NCI-H187 (cell line): ENCODE measurements around the gene CHRDL1.

ENCODE experiments used
- DNase-seq, 2 experiments: peaks; one replicate each; lab custom pipeline; 2025; lab: John Stamatoyannopoulos, UW

The CHRDL1 gene

DNA sequence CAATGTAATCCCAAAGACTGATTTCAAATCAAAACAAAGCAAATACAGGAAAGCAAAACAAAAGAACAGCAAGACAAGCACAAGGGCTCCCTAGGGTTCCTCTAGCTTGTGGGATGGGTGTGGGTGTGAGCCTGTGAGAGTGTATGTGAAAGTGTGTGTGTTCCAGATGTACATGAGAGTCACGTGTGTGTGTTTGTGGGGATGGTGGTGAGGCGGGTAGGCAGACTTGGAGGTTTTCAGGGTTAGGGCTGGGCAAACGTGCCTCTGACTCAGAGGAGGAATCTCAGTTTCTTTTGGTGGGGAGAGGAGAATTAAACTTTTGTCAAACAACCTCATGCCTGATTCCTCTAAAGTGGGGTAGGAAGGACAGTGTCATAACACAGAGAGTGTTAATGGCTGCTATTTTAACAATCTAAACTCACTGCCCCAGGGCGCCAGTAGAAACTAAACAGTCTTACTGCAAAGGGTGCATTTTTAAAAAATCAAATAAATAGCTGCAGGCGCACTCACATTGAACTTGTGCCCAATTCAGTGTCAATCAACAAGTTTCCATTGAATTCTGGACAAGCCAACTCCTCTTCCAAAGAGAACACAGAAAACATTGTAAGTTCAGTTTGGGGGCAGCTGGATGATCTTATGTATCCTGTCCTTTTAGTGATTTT is 51.8 kb downstream of the CHRDL1 start:
- no peak for DNase-seq

- DNase-seq: no peak
Observed at GRCh38 chrX:110741213-110741796, 54.3 kb downstream of the CHRDL1 start.

GRCh38 chrX:110734894-110735541 is 60.6 kb downstream of the CHRDL1 start:
- no peak for DNase-seq

GRCh38 chrX:110734271-110734670 is 61.3 kb downstream of the CHRDL1 start:
- DNase-seq: no peak

DNA sequence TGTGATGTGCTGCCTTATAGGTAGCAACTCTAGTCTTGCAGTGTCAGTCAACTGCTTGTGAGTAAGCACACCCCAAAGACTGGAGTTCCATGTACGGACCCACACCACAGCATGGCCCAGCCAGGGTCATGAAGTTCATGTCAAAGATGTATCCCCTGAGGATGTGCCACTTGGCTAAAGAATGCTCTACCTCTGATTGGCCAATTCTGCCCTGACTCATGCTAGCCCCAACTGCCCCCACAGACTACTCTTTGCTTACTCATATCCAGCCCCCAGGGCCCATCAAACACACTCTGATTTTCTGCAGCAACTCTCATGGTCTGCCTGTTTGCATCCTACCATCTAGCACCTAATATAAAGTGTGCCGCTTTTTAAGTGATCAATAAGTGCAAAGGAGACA is 62.5 kb downstream of the CHRDL1 start:
- DNase-seq: no peak

- no peak for DNase-seq
Observed at GRCh38 chrX:110732266-110732665, 63.4 kb downstream of the CHRDL1 start.

GRCh38 chrX:110723844-110724243 is 71.8 kb downstream of the CHRDL1 start:
- no peak for DNase-seq

DNA sequence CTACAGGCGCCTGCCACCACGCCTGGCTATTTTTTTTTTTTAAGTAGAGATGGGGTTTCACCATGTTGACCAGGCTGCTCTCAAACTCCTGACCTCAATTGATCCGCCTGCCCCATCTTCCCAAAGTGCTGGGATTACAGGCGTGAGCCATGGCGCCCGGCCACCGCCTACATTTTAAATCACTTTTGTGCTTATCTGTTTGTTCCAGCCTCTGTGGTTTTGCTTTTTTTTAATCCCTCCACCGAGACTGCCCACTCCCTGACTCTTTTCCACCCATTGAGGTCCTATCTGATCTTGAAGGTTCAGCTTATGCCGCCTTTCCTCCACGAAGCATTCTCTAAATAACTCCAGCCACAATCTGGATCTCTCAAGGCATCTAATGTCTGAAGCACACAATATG is 73.5 kb downstream of the CHRDL1 start:
- DNase-seq: no peak

- DNase-seq: no peak
Observed at GRCh38 chrX:110713666-110714065, 82.0 kb downstream of the CHRDL1 start.

- DNase-seq: no peak
Observed at GRCh38 chrX:110706446-110706845, 89.2 kb downstream of the CHRDL1 start.

- no peak for DNase-seq
Observed at GRCh38 chrX:110703641-110704040, 92.0 kb downstream of the CHRDL1 start.

- DNase-seq: no peak
Observed at GRCh38 chrX:110699109-110699508, 96.5 kb downstream of the CHRDL1 start.

DNA sequence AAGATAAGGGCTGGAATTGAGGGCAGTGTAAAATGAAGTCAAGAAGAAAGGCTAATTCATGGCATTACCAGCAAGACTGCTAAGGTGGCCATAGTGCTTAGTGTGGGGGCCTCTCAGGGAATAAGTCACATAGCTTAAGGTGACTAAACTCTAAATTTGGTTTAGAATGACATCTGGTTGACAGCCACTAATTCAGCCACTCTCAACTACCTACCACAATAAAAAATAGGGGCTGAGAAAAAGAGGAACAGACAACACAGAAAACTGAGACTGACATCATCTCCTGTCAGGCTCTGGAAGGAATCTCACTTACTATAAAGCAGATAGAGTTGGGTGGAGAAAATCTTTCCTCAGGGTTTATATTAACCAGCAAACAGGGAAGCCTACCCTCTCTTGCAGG is 96.9 kb downstream of the CHRDL1 start:
- DNase-seq: no peak

DNA sequence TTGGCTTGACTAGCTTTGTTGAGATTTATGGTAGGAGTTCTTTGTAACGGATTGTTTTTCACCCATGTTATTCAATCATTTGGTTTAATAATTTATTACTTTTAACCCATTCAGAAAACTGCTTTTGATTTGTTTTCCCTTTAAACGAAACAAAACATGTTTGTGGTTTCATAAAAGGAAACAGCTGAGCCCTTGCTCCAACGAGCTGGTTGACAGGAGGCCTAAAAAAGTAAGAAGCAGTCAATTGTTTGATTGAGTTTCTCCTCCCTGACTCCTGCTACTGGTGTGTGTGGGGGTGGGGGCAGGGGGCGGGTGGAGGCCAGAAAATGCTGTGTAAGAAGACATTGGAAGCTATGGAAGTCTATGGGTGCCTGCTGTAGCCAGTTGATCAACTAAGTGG is 102.8 kb downstream of the CHRDL1 start:
- no peak for DNase-seq

- no peak for DNase-seq
Observed at GRCh38 chrX:110691446-110691845, 104.2 kb downstream of the CHRDL1 start.

GRCh38 chrX:110684653-110685052 is 111.0 kb downstream of the CHRDL1 start:
- DNase-seq: no peak

DNA sequence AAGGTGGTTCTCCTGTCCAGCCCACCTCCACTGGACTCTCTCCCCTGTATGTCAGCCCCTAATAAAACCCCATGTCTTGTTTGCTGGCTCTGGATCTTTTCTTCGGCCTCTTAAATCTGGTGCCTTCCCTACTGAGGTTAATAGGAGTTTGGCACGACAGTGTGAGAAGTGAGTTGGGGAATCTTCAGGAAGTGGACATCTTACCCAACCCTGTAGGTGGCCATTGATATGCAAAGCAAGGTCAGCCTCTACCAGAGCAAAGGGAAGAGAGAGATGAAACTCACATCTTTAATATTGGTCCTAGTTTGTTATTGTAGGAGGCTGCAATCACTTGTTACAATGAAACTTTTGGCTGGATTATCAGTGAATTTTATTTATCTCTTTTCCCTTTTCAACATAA is 111.7 kb downstream of the CHRDL1 start:
- DNase-seq: no peak

DNA sequence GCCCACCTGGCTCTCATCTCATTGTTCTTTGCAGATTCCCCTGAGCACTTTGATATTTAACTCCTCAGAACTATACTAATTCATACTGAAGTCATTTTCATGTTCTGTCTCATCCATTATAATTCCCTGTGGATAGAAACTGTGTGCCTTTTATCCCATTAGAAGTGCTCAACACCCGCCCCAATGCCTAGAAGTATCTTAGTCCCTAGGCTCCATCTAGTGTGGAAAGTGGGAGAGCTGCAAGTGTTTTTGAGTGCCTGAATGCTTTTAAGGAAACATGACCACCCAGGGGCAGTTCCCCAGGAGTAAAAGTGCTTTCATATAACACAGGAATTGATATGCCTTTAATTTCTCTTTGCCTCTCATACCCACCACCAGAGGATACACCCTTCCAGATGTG is 117.0 kb downstream of the CHRDL1 start:
- DNase-seq: peak in 1 of 2 experiments; percentile 20

GRCh38 chrX:110675886-110676285 is 119.7 kb downstream of the CHRDL1 start:
- DNase-seq: peak; percentile 26 to 60

DNA sequence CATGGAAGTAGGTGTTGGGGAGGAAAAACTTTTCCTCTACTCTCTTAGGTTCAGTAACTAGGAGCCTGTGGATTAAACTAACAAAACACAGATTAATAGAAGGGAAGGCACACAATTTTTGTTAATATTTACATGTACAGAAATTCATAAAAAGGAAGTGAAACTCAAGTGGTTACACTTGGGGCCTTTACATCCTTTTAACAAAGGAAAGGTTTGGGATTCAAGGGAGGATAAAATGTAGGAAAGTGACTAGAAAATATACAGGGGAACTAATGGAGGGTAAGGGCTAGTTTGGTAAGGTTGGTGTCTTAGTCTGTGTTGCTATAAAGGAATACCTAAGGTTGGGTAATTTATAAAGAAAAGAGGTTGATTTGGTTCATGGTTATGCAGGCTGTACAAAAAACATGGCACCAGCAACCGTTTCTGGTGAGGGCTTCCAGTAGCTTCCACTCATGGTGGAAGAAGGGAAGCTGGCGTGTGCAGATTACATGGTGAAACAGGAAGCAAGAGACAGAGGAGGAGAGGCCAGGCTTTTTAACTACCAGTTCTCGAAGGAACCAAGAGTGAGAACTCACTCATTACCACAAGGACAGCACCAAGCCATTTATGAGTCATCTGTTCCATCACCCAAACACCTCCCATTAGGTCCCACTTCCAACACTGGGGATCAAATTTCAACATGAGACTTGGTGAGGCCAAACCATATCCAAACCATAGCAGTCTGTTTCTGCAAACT is 124.4 kb downstream of the CHRDL1 start:
- no peak for DNase-seq

GRCh38 chrX:110669572-110669971 is 126.0 kb downstream of the CHRDL1 start:
- no peak for DNase-seq

DNA sequence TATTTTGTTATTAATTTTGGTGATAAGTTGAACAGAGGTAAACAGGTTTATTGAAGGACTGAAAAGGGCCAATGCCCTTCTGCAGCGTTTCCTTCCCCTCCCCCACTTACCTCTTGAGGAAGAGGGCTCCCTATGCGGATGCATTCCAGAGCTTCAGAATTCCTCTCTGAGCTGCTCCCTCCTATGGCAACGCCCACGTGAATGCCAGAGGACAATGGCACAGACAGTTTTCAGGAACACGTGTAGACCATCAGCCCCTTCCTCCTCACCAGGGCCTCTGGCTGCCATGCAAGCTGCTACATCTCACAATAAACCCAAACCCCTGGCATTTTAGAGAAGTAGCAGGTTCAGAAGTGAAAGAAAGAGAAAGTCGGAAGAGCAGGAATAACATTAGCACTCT is 127.9 kb downstream of the CHRDL1 start:
- DNase-seq: no peak
